CD1c-positive myeloid dendritic cell (primary cell): ENCODE measurements around the gene GPR50.

ENCODE experiments used
- DNase-seq: peaks from one replicate; pipeline ENCODE4 v3.0.0-alpha.2; 2016; ENCODE audit errors: extremely low spot score

The GPR50 gene

DNA sequence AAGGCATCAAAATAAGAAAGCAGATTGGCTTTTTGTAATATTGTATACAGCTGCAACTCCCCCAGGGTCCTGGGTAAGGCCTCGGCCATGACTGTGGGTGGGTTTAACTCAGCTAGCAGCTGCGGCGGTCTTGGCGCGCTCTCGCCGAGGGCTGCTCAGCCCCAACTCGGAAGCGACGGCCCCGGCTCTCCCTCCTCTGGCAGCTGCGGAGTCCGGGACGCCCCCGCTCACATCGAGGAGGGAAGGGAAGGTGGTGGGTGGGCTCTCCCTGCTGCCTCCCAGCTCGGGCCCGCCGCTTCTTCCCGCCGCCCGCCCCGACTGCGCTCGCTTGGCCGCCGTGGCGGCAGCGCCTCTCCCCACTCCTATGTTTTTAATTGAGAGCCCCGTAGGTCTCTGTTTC is 51.2 kb downstream of the GPR50 start:
- no peak for DNase-seq

DNA sequence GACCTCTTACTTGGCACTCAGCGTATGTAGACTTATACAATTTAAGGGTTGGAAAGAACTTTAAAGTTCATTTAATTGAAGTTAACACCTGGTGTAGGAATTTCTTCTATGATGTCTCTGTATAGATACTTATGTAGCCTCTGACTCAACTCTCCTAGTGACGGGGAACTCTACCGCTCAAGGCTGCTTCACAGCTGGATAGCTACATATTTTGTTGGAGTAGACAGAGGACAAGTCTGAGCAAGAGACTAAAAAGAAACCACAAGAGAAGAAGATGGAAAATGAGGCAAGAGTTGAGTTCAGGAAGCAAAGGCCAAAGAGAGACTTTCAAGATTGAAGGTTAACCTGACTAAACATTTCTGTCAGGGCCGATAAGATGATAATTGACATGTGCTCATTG is 52.6 kb downstream of the GPR50 start:
- DNase-seq: no peak
